GM21619 (cell line): ENCODE data around the gene ASGR2.
"Not testable (repeated sequence)": the region's sequence is repeated elsewhere in the genome, so short reads cannot be mapped to it uniquely, and the experiment has no call there.

Source experiments
- ATAC-seq: cut with Tn5 transposase; IDR thresholded peaks from one replicate; pipeline ENCODE4 v1.9.1; 2021; ENCODE audit not compliant: unreplicated experiment

Gene ASGR2

DNA sequence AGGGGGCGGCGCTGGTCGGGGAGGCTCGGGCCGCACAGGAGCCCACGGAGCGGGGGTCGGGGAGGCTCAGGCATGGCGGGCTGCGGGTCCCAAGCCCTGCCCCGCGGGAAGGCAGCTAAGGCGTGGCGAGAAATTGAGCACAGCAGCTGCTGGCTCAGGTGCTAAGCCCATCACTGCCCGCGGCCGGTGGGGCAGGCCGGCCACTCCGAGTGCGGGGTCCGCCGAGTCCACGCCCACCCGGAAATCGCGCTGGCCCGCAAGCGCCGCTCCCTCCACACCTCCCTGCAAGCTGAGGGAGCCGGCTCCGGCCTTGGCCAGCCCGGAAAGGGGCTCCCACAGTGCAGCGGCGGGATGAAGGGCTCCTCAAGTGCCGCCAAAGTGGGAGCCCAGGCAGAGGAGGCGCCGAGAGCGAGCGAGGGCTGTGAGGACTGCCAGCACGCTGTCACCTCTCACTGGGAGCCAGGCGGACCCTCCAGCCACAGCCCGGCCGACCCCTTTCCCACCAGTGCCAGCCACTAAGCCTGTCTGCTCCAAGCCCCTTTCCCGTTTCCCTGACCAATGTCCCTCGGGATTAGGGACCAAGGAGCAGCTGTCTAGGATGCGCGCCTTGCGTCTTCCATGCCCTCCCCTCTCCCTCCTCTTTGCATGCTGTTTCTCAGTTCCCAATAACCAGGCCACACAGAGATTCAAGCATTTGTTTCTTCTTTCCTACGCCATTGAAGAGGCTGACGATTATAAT lies 13.8 kb downstream of the ASGR2 start:
- ATAC-seq: not testable (repeated sequence)

DNA sequence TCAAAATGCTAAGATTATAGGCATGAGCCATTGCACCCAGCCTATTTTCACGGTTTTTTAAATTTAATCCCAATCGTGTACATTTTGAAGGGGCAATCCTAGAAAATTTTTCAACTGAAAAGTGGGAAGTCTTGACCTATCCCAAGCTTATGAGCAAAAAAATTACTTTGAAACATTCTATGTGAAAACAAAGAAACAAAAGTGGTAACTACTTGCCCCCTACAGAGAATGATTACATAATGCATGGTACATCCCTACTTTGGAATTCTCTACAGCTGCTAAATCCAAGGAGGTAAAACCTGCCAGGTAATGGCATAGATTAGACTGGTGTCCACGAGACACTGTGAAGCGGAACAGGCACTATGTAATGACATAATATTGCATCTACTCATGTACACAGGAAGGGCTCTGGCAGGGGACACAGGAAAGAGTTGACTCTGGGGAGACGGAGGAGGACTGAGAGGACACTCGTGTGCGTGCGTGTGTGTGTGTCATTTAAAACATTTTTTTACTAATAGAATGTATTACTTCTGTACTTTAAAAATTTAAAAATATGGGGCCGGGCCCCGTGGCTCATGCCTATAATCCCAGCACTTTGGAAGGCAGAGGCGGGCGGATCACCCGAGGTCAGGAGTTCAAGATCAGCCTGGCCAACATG lies 15.7 kb downstream of the ASGR2 start:
- no peak for ATAC-seq

GRCh38 chr17:7097940-7098339 lies 16.7 kb downstream of the ASGR2 start:
- no peak for ATAC-seq

DNA sequence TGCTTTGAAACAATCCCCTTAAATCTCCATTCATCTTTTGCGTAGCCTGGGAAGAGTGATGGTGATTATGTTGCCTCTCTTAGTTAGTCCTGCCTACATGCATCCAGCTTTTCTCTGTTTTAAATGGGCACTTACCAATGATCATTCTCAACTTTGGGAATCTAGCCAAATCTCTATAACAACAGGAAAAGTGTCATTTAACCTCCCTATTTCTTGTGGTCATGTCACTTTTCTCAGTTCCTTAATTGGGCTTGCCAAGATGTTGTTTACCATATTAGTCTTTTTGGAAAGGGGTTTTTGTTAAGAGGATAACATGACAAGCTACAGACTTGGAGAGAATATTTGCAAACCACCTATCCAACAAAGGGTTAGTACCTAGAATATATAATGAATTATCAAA lies 19.0 kb downstream of the ASGR2 start:
- ATAC-seq: no peak

DNA sequence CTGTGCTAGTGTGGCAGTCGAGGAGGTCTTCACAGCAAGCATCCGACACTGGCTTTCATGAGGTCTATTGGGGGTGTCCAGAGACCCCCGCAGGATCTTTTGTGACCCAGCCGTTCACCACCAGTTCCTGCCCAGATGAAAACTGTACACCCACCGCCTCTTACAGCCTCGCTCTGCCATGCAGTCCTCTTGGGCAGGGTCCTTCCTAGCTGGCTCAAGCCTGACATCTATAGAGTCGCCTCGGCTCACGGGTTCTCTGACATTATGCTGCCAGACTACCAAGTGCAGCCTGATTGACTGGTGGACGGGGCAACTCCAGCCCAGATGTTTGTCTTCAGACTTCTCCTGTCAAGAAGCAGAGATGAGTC lies 20.0 kb downstream of the ASGR2 start:
- ATAC-seq: no peak

- not testable (repeated sequence) for ATAC-seq
These were observed 23.2 kb downstream of the ASGR2 start for GRCh38 chr17:7091311-7092005.

DNA sequence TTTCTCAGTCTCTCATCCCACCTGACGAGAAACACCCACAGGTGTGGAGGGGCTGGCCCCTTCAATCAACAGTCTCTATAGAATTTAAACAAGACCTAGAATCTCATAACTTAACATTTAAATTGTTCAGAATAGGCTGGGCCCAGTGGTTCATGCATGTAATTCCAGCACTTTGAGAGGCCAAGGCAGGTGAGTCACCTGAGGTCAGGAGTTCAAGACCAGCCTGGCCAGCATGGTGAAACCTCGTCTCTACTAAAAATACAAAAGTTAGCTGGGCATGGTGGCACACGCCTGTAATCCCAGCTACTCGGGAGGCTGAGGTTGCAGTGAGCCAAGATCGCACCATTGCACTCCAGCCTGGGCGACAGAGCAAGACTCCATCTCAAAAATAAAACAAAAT lies 25.1 kb downstream of the ASGR2 start:
- ATAC-seq: not testable (repeated sequence)

DNA sequence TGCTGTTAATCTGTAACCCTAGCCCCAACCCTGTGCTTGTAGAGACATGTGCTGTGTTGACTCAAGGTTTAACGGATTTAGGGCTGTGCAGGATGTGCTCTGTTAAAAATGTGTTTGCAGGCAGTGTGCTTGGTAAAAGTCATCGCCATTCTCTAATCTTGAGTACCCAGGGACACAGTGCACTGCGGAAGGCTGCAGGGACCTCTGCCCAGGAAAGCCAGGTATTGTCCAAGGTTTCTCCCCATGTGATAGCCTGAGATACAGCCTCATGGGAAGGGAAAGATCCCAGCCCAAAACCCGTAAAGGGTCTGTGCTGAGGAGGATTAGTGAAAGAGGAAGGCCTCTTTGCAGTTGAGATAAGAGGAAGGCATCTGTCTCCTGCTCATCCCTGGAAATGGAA lies 26.2 kb downstream of the ASGR2 start:
- ATAC-seq: not testable (repeated sequence)

DNA sequence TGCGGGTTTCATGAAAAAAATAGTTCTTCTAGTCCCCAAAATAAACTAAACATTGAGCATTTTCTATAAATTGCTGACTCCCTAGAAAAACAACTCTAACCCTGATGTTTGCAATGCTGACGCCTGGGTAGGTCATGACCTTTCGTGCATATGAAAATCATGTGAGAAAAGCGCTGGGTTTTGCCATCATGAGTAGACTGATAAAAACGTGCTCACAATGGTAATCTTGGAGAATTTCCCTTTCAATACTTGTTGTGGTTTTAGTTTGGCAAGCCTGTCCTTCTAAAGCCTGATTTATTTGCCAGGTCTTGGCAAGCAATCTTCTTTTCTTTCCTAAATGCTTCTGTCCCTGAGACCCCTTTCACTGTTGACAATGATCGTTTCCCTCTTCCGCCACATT lies 30.5 kb downstream of the ASGR2 start:
- no peak for ATAC-seq

GRCh38 chr17:7083592-7083991 lies 31.0 kb downstream of the ASGR2 start:
- no peak for ATAC-seq

- no peak for ATAC-seq
These were observed 33.1 kb downstream of the ASGR2 start for GRCh38 chr17:7081341-7082062.

DNA sequence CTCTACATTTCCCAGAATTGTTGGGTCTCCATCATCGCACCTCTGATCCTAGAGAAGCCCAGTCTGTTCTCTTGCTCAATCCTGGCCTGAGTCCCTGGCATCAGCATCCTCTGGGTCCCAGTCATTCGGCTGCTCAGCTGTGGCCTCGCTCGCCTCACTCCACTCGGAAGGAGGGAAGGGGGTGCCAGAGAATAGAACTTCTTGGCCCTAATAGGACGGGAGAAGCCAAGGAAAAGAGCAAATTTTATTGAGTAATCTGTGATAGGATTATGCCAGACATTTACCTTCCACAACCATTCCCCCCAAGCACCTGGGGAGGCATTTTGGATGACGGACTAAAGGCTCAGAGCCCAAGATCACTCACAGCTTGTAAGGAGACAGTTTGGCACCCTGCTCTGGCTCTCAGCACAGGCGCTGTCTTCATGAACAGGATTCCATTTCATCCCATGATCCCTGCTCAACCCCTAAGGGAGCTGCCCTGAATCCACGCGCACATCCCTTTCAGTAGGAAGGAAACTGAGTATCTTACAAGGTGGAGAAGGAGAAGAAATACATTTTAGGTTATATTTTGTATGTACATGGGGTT lies 34.1 kb downstream of the ASGR2 start:
- ATAC-seq: no peak

- no peak for ATAC-seq
These were observed 34.8 kb downstream of the ASGR2 start, which contains the start of gene CLEC10A for GRCh38 chr17:7079581-7080455. CLEC10A (minus strand) TSS chr17:7080251; CDS start chr17:7078812, 1,439 bp downstream.

GRCh38 chr17:7078711-7079110 lies 35.9 kb downstream of the ASGR2 start:
- ATAC-seq: no peak

- ATAC-seq: no peak
These were observed 36.6 kb downstream of the ASGR2 start for GRCh38 chr17:7077911-7078546.

DNA sequence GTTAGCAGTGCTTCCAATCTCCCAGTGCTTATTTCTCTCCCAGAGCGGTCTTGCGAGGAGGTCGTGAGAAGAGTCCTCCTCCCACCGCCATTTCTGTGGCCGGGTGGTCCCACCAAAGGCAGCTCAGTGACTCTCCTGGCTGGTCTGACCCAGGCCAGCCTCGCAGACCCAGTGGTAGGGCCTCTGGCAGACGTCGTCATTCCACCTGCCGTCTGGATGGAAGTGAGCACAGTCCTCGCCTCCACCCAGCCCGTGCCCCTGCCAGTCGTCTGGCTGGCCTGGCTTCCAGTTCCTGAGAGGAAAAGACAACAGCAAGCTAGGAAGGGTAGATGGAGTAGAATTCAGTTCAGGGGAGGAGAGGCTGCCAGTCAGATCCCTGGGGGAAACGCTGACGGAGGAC lies 39.7 kb downstream of the ASGR2 start:
- no peak for ATAC-seq

DNA sequence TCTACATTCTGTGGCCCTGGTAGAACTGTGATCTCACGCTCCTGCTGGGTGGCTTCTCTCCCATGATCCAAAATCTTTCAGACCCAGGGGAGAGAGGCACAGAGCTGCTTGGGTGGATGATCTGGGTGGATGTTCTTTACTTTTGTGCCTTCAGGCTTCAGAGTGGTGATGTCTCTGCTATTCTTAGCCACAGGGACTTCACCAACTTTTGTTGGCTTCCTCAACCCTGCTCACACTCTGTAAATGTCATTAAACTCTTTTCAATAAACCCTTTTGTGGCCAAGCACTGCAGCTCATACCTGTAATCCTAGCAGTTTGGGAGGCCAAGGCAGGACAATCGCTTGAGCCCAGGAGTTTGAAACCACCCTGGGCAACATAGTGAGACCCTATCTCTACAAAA lies 42.2 kb downstream of the ASGR2 start:
- ATAC-seq: no peak

DNA sequence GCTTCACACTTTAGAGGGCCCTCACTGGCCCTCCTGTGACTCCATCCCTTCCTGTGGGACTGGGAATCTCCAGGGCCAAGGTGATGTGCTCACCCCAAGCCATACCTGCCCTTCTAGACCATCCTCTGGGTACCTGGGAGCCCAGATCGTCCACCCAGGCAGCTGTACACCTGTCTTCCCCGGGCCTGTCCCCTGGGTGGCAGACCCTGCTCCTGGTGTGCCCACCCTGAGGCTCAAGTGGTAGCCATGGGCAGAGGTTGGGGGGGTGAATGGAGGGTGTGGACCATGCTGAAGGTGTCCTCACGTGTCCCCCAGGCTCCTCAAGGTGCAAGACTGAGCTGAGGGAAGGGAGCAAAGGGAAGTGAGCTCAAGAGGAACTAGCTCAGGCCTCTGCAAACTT lies 43.9 kb downstream of the ASGR2 start:
- no peak for ATAC-seq

DNA sequence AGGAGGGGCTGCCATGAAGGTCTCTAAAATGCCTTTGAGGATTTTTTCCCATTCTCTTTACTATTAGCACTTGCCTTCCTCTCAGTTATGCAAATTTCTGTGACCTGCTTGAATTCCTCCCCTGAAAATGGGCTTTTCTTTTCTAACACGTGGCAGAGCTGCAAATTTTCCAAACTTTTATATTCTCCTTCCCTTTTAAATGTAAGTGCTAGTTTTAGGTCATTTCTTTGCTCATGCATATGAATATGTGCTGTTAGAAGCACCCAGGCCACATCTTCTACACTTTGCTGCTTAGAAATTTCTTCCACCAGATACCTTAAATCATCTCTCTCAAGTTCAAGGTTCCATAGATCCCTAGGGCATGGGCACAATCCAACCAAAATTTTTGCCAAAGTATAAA lies 46.4 kb downstream of the ASGR2 start:
- ATAC-seq: no peak

GRCh38 chr17:7067198-7067597 lies 47.4 kb downstream of the ASGR2 start:
- no peak for ATAC-seq
